ENCODE results near the gene PIGN.

- TF ChIP-seq CTCF (IDR thresholded peaks at IDR 0.05) (peak in 1 of 3 donors; percentile 4), POLR2A (IDR thresholded peaks at IDR 0.05) (no peak)
These were observed 971 bp upstream of the PIGN start for GRCh38 chr18:62187543-62188510.

All from breast epithelium (tissue), 3 donors.